WTC11 (cell line): Measurements from ENCODE around the gene STKLD1. TPM values are rescaled to one million over a fixed set of nuclear protein-coding genes. Genes with fewer than 3 reads are reported as not detected.
A peak's percentile ranks its signal among the peaks of the same experiment; 100 is the strongest.

ENCODE experiments used
- AFF4 ChIP-seq: sonication (generic); formaldehyde crosslinking; IDR thresholded peaks from 2 replicates; pipeline ENCODE4 v1.8.1; 2023; ENCODE audit warnings: mild to moderate bottlenecking, missing genetic modification reagents, borderline replicate concordance
- CBFB ChIP-seq: sonication (generic); formaldehyde crosslinking; IDR thresholded peaks from 2 replicates; pipeline ENCODE4 v1.8.1; 2022; ENCODE audit warnings: mild to moderate bottlenecking, low read depth, missing genetic modification reagents
- CREB1 ChIP-seq: sonication (generic); formaldehyde crosslinking; IDR thresholded peaks from 2 replicates; pipeline ENCODE4 v1.8.0; 2023; ENCODE audit warnings: mild to moderate bottlenecking, missing genetic modification reagents
- CTCF ChIP-seq: fragments of 200-600 bp; IDR thresholded peaks from 2 replicates; pipeline ENCODE4 v1.8.0; 2022; ENCODE audit warnings: antibody characterized with exemption
- E2F1 ChIP-seq: sonication (generic); formaldehyde crosslinking; IDR thresholded peaks from 2 replicates; pipeline ENCODE4 v1.8.0; 2022; ENCODE audit warnings: mild to moderate bottlenecking, missing genetic modification reagents
- E2F5 ChIP-seq: sonication (generic); formaldehyde crosslinking; IDR thresholded peaks from 2 replicates; pipeline ENCODE4 v1.8.1; 2022; ENCODE audit warnings: mild to moderate bottlenecking, moderate library complexity, missing genetic modification reagents
- ESRRA ChIP-seq: sonication (generic); formaldehyde crosslinking; IDR thresholded peaks from 2 replicates; pipeline ENCODE4 v1.8.1; 2022; ENCODE audit warnings: mild to moderate bottlenecking, missing genetic modification reagents, borderline replicate concordance
- FOXK1 ChIP-seq: sonication (generic); formaldehyde crosslinking; IDR thresholded peaks from 2 replicates; pipeline ENCODE4 v1.8.0; 2022; ENCODE audit warnings: mild to moderate bottlenecking, moderate library complexity, missing genetic modification reagents
- FOXP4 ChIP-seq: sonication (generic); formaldehyde crosslinking; IDR thresholded peaks from 2 replicates; pipeline ENCODE4 v1.8.0; 2022; ENCODE audit warnings: mild to moderate bottlenecking, missing genetic modification reagents
- JUN ChIP-seq: sonication (generic); formaldehyde crosslinking; IDR thresholded peaks from 2 replicates; pipeline ENCODE4 v1.8.0; 2023; ENCODE audit warnings: mild to moderate bottlenecking, missing genetic modification reagents
- KAT7 ChIP-seq: sonication (generic); formaldehyde crosslinking; IDR thresholded peaks from 2 replicates; pipeline ENCODE4 v1.8.1; 2023; ENCODE audit warnings: missing genetic modification reagents, mild to moderate bottlenecking, borderline replicate concordance
- NFATC4 ChIP-seq: fragments of 250-450 bp; sonication (Bioruptor Pico); IDR thresholded peaks from 2 replicates; pipeline ENCODE4 v1.9.0; 2021; ENCODE audit warnings: mild to moderate bottlenecking
- TCF7 ChIP-seq: sonication (generic); formaldehyde crosslinking; IDR thresholded peaks from 2 replicates; pipeline ENCODE4 v1.8.0; 2022; ENCODE audit warnings: mild to moderate bottlenecking, low read depth, missing genetic modification reagents, moderate library complexity
- USF1 ChIP-seq: sonication (generic); formaldehyde crosslinking; IDR thresholded peaks from 2 replicates; pipeline ENCODE4 v1.8.0; 2022; ENCODE audit warnings: mild to moderate bottlenecking, missing genetic modification reagents
- ZNF423 ChIP-seq: fragments of 250-450 bp; sonication (Bioruptor Pico); IDR thresholded peaks from 2 replicates; pipeline ENCODE4 v2.1.2; 2022; ENCODE audit warnings: mild to moderate bottlenecking, moderate library complexity
- ZNF532 ChIP-seq: fragments of 250-450 bp; sonication (Bioruptor Pico); IDR thresholded peaks from 2 replicates; pipeline ENCODE4 v1.9.0; 2021; ENCODE audit warnings: mild to moderate bottlenecking, borderline replicate concordance
- total RNA-seq: library from RNA; stranded (reverse); gene quantifications from 3 replicates; pipeline ENCODE4 v1.2.3, GENCODE V29; 2021
- TF ChIP-seq, protein P1 (sequence below): sonication (generic); formaldehyde crosslinking; IDR thresholded peaks from 2 replicates; pipeline ENCODE4 v1.8.0; 2022; ENCODE audit warnings: mild to moderate bottlenecking, missing genetic modification reagents
- TF ChIP-seq, protein P2 (sequence below): sonication (generic); formaldehyde crosslinking; IDR thresholded peaks from 2 replicates; pipeline ENCODE4 v1.8.1; 2023; ENCODE audit warnings: mild to moderate bottlenecking, missing genetic modification reagents
- TF ChIP-seq, protein P3 (sequence below): sonication (generic); formaldehyde crosslinking; conservative IDR thresholded peaks from 2 replicates; pipeline ENCODE4 v1.8.1; 2022; ENCODE audit warnings: mild to moderate bottlenecking, missing genetic modification reagents

Gene STKLD1
- total RNA-seq, 1 experiment from 2014 or later, result 0.98 TPM

DNA sequence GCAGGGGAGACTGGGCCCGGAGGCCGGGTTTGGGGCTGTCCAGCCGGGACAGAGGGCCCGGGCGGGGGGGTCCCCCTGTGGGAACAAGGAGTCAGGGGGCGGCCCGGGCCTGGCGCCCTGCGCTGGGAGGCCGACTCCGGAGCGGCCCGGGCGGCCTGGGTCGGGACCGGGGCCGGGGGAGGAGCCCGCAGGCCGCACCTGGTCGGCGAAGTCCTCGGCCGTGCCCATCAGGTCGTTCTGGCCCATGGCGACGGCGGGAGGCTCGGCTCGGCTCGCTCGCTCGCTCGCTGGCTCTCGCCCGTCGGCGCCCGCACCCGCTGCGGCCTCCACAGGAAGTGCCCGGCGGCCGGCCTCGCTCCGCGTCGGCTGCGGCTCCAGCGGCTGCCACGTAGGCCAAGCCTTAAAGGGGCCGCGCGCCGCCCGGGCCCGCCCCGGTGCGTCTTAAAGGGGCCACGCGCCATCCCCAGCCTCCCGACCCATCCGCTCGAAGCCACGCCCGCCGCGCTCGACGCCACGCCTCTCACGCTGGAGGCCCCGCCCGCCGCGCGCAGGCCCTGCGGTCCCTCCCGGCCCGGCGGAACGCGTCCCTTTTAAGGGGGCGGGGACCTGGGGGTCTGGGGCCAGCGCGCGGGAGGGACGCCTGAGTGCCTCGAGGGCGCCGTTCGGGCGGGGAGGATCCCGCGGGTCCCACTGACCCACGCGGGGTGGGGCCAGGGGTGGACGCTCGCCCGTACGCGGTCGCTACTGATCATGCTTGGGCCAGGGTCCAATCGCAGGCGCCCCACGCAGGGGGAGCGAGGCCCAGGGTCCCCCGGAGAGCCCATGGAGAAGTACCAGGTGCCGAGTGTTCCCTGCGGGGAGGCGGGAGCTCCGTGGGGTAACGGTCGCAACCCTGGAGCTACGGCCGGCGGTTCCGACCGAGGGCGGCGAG is at the start of gene STKLD1, which contains the start of gene SURF4 (continued):
- TF ChIP-seq CREB1 (CRISPR knock-in tag), result peak; percentile 74; the same call in 1 of the 2 replicates
- no peak for TF ChIP-seq NFATC4
- no peak for TF ChIP-seq AFF4
- TF ChIP-seq ZNF532 (CRISPR knock-in tag), result no peak
- no peak for TF ChIP-seq CTCF
- TF ChIP-seq FOXK1 (CRISPR knock-in tag), result peak; percentile 78
- TF ChIP-seq E2F1 (CRISPR knock-in tag), result peak; percentile 89; the same call in 1 of the 2 replicates
- peak; percentile 97 for TF ChIP-seq E2F5 (CRISPR knock-in tag)
- TF ChIP-seq, protein P1, sequence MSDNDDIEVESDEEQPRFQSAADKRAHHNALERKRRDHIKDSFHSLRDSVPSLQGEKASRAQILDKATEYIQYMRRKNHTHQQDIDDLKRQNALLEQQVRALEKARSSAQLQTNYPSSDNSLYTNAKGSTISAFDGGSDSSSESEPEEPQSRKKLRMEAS (CRISPR knock-in tag), result peak; percentile 89; the same call in 1 of the 2 replicates
- TF ChIP-seq KAT7 (CRISPR knock-in tag), result 0 out of 2 replicates have a peak, but pooled peaks have one; percentile 10
- TF ChIP-seq TCF7 (CRISPR knock-in tag), result peak; percentile 87; the same call in 1 of the 2 replicates
- TF ChIP-seq, protein P2, sequence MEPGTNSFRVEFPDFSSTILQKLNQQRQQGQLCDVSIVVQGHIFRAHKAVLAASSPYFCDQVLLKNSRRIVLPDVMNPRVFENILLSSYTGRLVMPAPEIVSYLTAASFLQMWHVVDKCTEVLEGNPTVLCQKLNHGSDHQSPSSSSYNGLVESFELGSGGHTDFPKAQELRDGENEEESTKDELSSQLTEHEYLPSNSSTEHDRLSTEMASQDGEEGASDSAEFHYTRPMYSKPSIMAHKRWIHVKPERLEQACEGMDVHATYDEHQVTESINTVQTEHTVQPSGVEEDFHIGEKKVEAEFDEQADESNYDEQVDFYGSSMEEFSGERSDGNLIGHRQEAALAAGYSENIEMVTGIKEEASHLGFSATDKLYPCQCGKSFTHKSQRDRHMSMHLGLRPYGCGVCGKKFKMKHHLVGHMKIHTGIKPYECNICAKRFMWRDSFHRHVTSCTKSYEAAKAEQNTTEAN (CRISPR knock-in tag), result peak; percentile 88
- TF ChIP-seq FOXP4 (CRISPR knock-in tag), result peak; percentile 14; the same call in 1 of the 2 replicates
- peak; percentile 83 for TF ChIP-seq ESRRA (CRISPR knock-in tag)
- no peak for TF ChIP-seq JUN
- TF ChIP-seq CBFB (CRISPR knock-in tag), result 0 out of 2 replicates have a peak, but pooled peaks have one; percentile 63
- TF ChIP-seq, protein P3, sequence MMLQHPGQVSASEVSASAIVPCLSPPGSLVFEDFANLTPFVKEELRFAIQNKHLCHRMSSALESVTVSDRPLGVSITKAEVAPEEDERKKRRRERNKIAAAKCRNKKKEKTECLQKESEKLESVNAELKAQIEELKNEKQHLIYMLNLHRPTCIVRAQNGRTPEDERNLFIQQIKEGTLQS, result peak; percentile 79
- no peak for TF ChIP-seq USF1 (CRISPR knock-in tag)
- 0 out of 2 replicates have a peak, but pooled peaks have one; percentile 25 for TF ChIP-seq ZNF423 (CRISPR knock-in tag)
